ENCODE measurements around the gene LGR5.

Gene LGR5

GRCh38 chr12:71599210-71599609, 159.6 kb downstream of the LGR5 start:
- H3K27ac ChIP-seq = no peak overlapping the region
- no peak for TF ChIP-seq ZFX (IDR thresholded peaks at IDR 0.05)
- TF ChIP-seq, protein P1, sequence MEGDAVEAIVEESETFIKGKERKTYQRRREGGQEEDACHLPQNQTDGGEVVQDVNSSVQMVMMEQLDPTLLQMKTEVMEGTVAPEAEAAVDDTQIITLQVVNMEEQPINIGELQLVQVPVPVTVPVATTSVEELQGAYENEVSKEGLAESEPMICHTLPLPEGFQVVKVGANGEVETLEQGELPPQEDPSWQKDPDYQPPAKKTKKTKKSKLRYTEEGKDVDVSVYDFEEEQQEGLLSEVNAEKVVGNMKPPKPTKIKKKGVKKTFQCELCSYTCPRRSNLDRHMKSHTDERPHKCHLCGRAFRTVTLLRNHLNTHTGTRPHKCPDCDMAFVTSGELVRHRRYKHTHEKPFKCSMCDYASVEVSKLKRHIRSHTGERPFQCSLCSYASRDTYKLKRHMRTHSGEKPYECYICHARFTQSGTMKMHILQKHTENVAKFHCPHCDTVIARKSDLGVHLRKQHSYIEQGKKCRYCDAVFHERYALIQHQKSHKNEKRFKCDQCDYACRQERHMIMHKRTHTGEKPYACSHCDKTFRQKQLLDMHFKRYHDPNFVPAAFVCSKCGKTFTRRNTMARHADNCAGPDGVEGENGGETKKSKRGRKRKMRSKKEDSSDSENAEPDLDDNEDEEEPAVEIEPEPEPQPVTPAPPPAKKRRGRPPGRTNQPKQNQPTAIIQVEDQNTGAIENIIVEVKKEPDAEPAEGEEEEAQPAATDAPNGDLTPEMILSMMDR (conservative IDR thresholded peaks at IDR 0.05) = no peak

DNA sequence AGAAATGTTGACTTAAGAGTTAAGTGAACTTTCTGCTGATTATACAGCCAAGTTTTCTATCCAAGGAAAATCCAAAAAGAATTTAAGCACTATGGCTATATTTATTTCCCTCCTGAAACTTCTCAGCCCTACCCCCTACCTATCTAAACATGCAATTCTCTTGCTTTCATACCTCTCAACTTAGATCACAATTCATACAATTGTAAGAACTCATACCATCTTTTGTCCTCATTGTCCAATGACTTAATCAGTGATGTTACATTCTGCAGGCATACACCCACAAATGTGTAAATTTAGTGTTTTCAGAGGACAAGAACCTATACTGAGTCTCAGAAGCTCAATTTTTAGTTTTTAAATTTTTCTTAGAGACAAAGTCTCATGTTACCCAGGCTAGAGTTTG, 161.9 kb downstream of the LGR5 start:
- H3K27ac ChIP-seq = no peak overlapping the region
- no peak for TF ChIP-seq ZFX (IDR thresholded peaks at IDR 0.05)
- TF ChIP-seq, protein P1 (conservative IDR thresholded peaks at IDR 0.05) = no peak

DNA sequence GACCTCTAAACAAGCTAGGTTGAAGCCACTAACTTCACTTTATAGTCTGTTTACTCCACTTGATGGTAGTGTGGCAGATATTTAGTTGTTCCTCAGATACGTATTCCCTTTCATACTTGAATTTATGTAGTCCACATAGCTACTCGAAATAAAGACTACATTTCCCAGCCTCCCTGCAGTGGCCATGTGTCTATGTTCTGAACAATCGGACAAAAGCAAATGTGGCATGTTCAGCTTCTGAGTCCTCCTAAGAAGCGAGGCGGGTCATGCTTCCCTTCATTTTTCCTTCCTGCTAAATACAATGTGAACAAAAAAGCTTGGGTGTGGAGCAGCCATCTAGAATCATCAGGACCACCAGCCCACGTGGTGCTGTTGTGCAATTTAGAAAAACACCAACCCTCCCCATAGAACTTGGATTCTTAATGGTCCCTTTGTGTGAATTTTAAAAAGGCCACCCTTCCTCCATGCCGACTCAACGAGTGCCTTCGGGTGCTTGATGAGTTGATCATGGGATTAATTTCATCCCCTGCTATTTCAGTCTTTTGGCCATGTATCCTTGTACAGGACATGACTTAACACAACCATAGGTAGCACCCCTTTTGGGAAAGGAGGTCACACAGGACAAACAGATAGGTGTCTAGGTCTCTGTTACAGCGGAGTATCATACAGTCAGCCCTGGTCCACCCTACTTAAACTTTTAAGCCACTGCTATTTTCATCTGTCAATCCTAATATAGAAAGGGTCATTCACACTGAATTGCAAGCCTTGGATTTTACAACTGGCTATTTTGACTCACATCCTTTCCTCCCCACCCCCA, 163.4 kb downstream of the LGR5 start:
- TF ChIP-seq, protein P1 (conservative IDR thresholded peaks at IDR 0.05) = no peak
- TF ChIP-seq ZFX (IDR thresholded peaks at IDR 0.05) = no peak
- no peak overlapping the region for H3K27ac ChIP-seq

GRCh38 chr12:71605039-71605438, 165.4 kb downstream of the LGR5 start:
- TF ChIP-seq ZFX (IDR thresholded peaks at IDR 0.05) = no peak
- TF ChIP-seq, protein P1 (conservative IDR thresholded peaks at IDR 0.05) = no peak
- no peak overlapping the region for H3K27ac ChIP-seq

GRCh38 chr12:71607494-71608330, 168.1 kb downstream of the LGR5 start:
- TF ChIP-seq, protein P1 (conservative IDR thresholded peaks at IDR 0.05) = no peak
- no peak for TF ChIP-seq ZFX (IDR thresholded peaks at IDR 0.05)
- H3K27ac ChIP-seq = no peak overlapping the region

- TF ChIP-seq ZFX (IDR thresholded peaks at IDR 0.05) = no peak
- TF ChIP-seq, protein P1 (conservative IDR thresholded peaks at IDR 0.05) = no peak
- H3K27ac ChIP-seq = no peak overlapping the region
Observed at GRCh38 chr12:71610031-71610795, 170.6 kb downstream of the LGR5 start.

Data from C4-2B (cell line).